MCF 10A (cell line): ENCODE results near the gene WASF3. TPM values are rescaled to one million over a fixed set of nuclear protein-coding genes. Genes with fewer than 3 reads are reported as not detected.

Experiments used
- BruUV-seq: library from RNA; stranded (reverse); fragments of 400-500 nt; replicated peaks from 2 replicates; lab custom pipeline; 2021; lab: Mats Ljungman, UMichigan
- CTCF ChIA-PET: fragments of 300-600 bp; sonication (Branson Sonifier 250); formaldehyde crosslinking; extraction: SDS; loops from one replicate; lab custom pipeline; 2021; ENCODE audit warnings: antibody characterized with exemption, inconsistent platforms; lab: Yijun Ruan, JAX
- POLR2A ChIA-PET: fragments of 300-600, 350-650 bp; sonication (Branson Sonifier 250); formaldehyde crosslinking; extraction: SDS; loops from one replicate; lab custom pipeline; 2020; ENCODE audit warnings: antibody characterized with exemption, inconsistent platforms; lab: Yijun Ruan, JAX
- DNase-seq: peaks from one replicate; pipeline ENCODE4 v3.0.0-alpha.2; 2018; ENCODE audit not compliant: unreplicated experiment
- H3K27ac Mint-ChIP-seq: one replicate; pipeline ENCODE4 v1.8.0; 2022; ENCODE audit warnings: mild to moderate bottlenecking, low read depth, mixed read lengths; ENCODE audit not compliant: unreplicated experiment
- H3K27me3 Mint-ChIP-seq: one replicate; pipeline ENCODE4 v1.8.0; 2022; ENCODE audit warnings: mixed read lengths; ENCODE audit not compliant: insufficient read depth, unreplicated experiment
- H3K36me3 Mint-ChIP-seq: one replicate; pipeline ENCODE4 v1.8.0; 2022; ENCODE audit warnings: mild to moderate bottlenecking, moderate library complexity, mixed read lengths; ENCODE audit not compliant: insufficient read depth, unreplicated experiment
- H3K4me1 Mint-ChIP-seq: one replicate; pipeline ENCODE4 v1.8.0; 2022; ENCODE audit warnings: mixed read lengths; ENCODE audit not compliant: insufficient read depth, unreplicated experiment
- H3K4me3 Mint-ChIP-seq: one replicate; pipeline ENCODE4 v1.8.0; 2022; ENCODE audit warnings: mild to moderate bottlenecking, moderate library complexity, mixed read lengths; ENCODE audit not compliant: unreplicated experiment
- H3K9me3 Mint-ChIP-seq: one replicate; pipeline ENCODE4 v1.8.0; 2022; ENCODE audit warnings: mixed read lengths; ENCODE audit not compliant: unreplicated experiment
- intact Hi-C: fragments of 100-400 bp; cut with micrococcal nuclease; formaldehyde crosslinking; loops from 2 replicates; pipeline ENCODE4 v1.14.1; 2022
- total RNA-seq: library from RNA; stranded (reverse); gene quantifications from 2 replicates; pipeline ENCODE4 v1.2.3, GENCODE V29; 2022
- TF ChIP-seq, protein P1 (sequence below): fragments of 200-600 bp; IDR thresholded peaks from one replicate; pipeline ENCODE4 v1.8.0; 2022; ENCODE audit warnings: antibody characterized with exemption, mild to moderate bottlenecking; ENCODE audit not compliant: unreplicated experiment

WASF3 gene
- total RNA-seq, 1 experiment from 2014 or later, result 24.0 TPM

GRCh38 chr13:26528527-26528926, 29.0 kb upstream of the WASF3 start:
- H3K4me3 Mint-ChIP-seq, result no peak overlapping the region
- H3K4me1 Mint-ChIP-seq, result no peaks in the 10 kb centered on the region
- H3K36me3 Mint-ChIP-seq, result no peaks in the 10 kb centered on the region
- no TSS peak for BruUV-seq
- H3K27me3 Mint-ChIP-seq, result peaks cover 73% of the 10 kb centered on the region
- intact Hi-C loops, result no loop called here
- no peak for DNase-seq
- ChIA-PET POLR2A (interaction anchor here (0.6 kb wide), 1 partner anchor 138 kb away, joined by 3 read pairs; no protein-coding TSS in a partner anchor), CTCF (interaction anchor here (0.6 to 1.2 kb wide), 2 partner anchors 11 to 1665 kb away, joined by 3 read pairs; no protein-coding TSS in a partner anchor)
- TF ChIP-seq, protein P1, sequence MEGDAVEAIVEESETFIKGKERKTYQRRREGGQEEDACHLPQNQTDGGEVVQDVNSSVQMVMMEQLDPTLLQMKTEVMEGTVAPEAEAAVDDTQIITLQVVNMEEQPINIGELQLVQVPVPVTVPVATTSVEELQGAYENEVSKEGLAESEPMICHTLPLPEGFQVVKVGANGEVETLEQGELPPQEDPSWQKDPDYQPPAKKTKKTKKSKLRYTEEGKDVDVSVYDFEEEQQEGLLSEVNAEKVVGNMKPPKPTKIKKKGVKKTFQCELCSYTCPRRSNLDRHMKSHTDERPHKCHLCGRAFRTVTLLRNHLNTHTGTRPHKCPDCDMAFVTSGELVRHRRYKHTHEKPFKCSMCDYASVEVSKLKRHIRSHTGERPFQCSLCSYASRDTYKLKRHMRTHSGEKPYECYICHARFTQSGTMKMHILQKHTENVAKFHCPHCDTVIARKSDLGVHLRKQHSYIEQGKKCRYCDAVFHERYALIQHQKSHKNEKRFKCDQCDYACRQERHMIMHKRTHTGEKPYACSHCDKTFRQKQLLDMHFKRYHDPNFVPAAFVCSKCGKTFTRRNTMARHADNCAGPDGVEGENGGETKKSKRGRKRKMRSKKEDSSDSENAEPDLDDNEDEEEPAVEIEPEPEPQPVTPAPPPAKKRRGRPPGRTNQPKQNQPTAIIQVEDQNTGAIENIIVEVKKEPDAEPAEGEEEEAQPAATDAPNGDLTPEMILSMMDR, result no peak
- no peaks in the 10 kb centered on the region for H3K9me3 Mint-ChIP-seq
- no peak overlapping the region for H3K27ac Mint-ChIP-seq

- no peaks in the 10 kb centered on the region for H3K36me3 Mint-ChIP-seq
- DNase-seq, result peak; percentile 65
- POLR2A ChIA-PET, result interaction anchor here (1.1 to 1.8 kb wide), 3 partner anchors 8 to 23 kb away, joined by 3 to 4 read pairs (median 3); no protein-coding TSS in a partner anchor
- no peaks in the 10 kb centered on the region for H3K4me1 Mint-ChIP-seq
- TF ChIP-seq, protein P1, result no peak
- H3K4me3 Mint-ChIP-seq, result no peak overlapping the region
- no TSS peak for BruUV-seq
- H3K9me3 Mint-ChIP-seq, result no peaks in the 10 kb centered on the region
- intact Hi-C loops, result no loop called here
- H3K27ac Mint-ChIP-seq, result no peak overlapping the region
- CTCF ChIA-PET, result interaction anchor here (0.7 to 1.2 kb wide), 2 partner anchors 12 to 170 kb away, joined by 3 read pairs; no protein-coding TSS in a partner anchor
- H3K27me3 Mint-ChIP-seq, result peaks cover 73% of the 10 kb centered on the region
These were observed 28.0 kb upstream of the WASF3 start for GRCh38 chr13:26529441-26529840.

- TF ChIP-seq, protein P1, result no peak
- intact Hi-C loops, result no loop called here
- DNase-seq, result no peak
- H3K27ac Mint-ChIP-seq, result no peak overlapping the region
- ChIA-PET POLR2A (no interaction called here), CTCF (interaction anchor here (0.6 kb wide), 2 partner anchors 35 to 85 kb away, joined by 3 read pairs; no protein-coding TSS in a partner anchor)
- no peaks in the 10 kb centered on the region for H3K36me3 Mint-ChIP-seq
- no peaks in the 10 kb centered on the region for H3K4me1 Mint-ChIP-seq
- no TSS peak for BruUV-seq
- no peaks in the 10 kb centered on the region for H3K9me3 Mint-ChIP-seq
- H3K4me3 Mint-ChIP-seq, result no peak overlapping the region
- peaks cover 62% of the 10 kb centered on the region for H3K27me3 Mint-ChIP-seq
These were observed 25.7 kb upstream of the WASF3 start for GRCh38 chr13:26531742-26532141.

GRCh38 chr13:26534036-26534726, 23.3 kb upstream of the WASF3 start:
- no peak for DNase-seq
- H3K27me3 Mint-ChIP-seq, result peaks cover 38% of the 10 kb centered on the region
- intact Hi-C loops, result no loop called here
- BruUV-seq, result no TSS peak
- H3K27ac Mint-ChIP-seq, result no peak overlapping the region
- H3K9me3 Mint-ChIP-seq, result no peaks in the 10 kb centered on the region
- ChIA-PET CTCF (interaction anchor here (0.7 kb wide), 1 partner anchor 95 kb away, joined by 3 read pairs; no protein-coding TSS in a partner anchor), POLR2A (no interaction called here)
- H3K4me3 Mint-ChIP-seq, result no peak overlapping the region
- no peaks in the 10 kb centered on the region for H3K36me3 Mint-ChIP-seq
- TF ChIP-seq, protein P1, result no peak
- peaks cover 9% of the 10 kb centered on the region for H3K4me1 Mint-ChIP-seq
